ENCODE data around the gene PTPRN2. TPM values are rescaled to one million over a fixed set of nuclear protein-coding genes. Genes with fewer than 3 reads are reported as not detected.

The PTPRN2 gene
- total and polyA plus RNA-seq, 2 of the 13 experiments (the other 11 are each of a cell fraction or from before 2014, with no cell fraction given): 2.5 to 24.2 TPM

DNA sequence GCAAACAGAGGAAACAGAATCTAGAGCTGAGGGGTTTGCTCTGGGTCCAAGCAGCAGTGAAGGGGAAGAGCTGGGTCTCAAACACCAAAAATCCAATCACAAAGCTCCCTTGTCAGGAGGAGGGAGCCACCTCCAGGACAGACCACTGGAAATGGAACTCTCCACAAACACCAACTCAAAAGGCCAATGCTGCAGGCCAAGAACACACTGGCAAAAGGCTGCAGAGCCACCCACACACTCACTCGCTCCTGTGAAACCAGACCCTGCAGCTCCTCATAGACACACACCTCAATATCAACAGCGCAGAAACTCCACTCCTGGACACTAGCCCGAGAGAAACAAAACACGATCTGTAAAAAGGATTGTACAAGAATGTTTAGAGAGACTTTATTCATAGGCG is 213.5 kb downstream of the PTPRN2 start:
- peaks cover 0 to 2% of the 10 kb centered on the region in 2 experiments; a peak in 1 of 5 replicates for H3K27me3 ChIP-seq (ENCODE audit: control insufficient read depth in 1 of 2, insufficient read depth in 2 of 2, low read length in 2 of 2)
- H4K20me1 ChIP-seq (ENCODE audit: insufficient read depth, low read length): peaks cover 79% of the 10 kb centered on the region
- H3K9ac ChIP-seq (ENCODE audit: insufficient read depth, low read depth, low read length): no peak overlapping the region
- H2AFZ ChIP-seq (ENCODE audit: low read length): no peak overlapping the region
- H3K36me3 ChIP-seq (replicated peaks in 1 of 2; ENCODE audit: control insufficient read depth in 1 of 2, insufficient read depth in 2 of 2, low read length in 2 of 2): no peaks in the 10 kb centered on the region; a peak in 1 of 5 replicates
- no peaks in the 10 kb centered on the region for H3K79me2 ChIP-seq (ENCODE audit: insufficient read depth, low read length)
- in situ Hi-C loops (cut with HindIII; ENCODE audit: extremely low pct_ligation_motif_present, low pct_unique_long_range_greater_than_20kb): loop anchor here (25.0 kb wide), 1 partner anchor 312 kb away; no protein-coding TSS in a partner anchor
- ATAC-seq: no peak
- POLR2A ChIA-PET: no interaction called here
- DNase-seq (ENCODE audit: low spot score): no peak
- no peaks in the 10 kb centered on the region for H3K9me3 ChIP-seq (ENCODE audit: low read length)
- CTCF ChIA-PET (ENCODE audit: low intra/inter-chr PET ratio, low total read pairs): no interaction called here
- no peak for FAIRE-seq
- H3K4me3 ChIP-seq (replicated peaks in 1 of 3; ENCODE audit: insufficient read depth in 1 of 3, low read depth in 2 of 3, low read length in 3 of 3): no peak overlapping the region
- no peak overlapping the region for H3K4me2 ChIP-seq (ENCODE audit: low read depth, low read length)
- WGBS (ENCODE audit: low lambda C conversion rate): 60% methylated on average over 5 of the region's 5 CpGs
- no peak overlapping the region for H3K27ac ChIP-seq (ENCODE audit: extremely low read length, insufficient read depth, low read length)
- intact Hi-C loops (cut with micrococcal nuclease; ENCODE audit: unreplicated experiment): no loop called here
- H3K4me1 ChIP-seq (ENCODE audit: insufficient read depth, low read length): peaks cover 14% of the 10 kb centered on the region
- no TSS peak for BruUV-seq (replicated peaks)
- TF ChIP-seq SMAD3 (CRISPR knock-in tag; IDR thresholded peaks at IDR 0.05) (no peak), MEIS1 (CRISPR knock-in tag; IDR thresholded peaks at IDR 0.05; ENCODE audit: borderline replicate concordance) (no peak), ZNF773 (CRISPR knock-in tag; IDR thresholded peaks at IDR 0.05; ENCODE audit: borderline replicate concordance) (no peak), KDM3A (CRISPR knock-in tag; IDR thresholded peaks at IDR 0.05; ENCODE audit: low read depth) (no peak), XRCC5 (optimal IDR thresholded peaks at IDR 0.05; ENCODE audit: low read length) (no peak), ZSCAN22 (CRISPR knock-in tag; IDR thresholded peaks at IDR 0.05) (no peak), ZNF20 (CRISPR knock-in tag; IDR thresholded peaks at IDR 0.05) (no peak)
- TF ChIP-seq, protein P1, sequence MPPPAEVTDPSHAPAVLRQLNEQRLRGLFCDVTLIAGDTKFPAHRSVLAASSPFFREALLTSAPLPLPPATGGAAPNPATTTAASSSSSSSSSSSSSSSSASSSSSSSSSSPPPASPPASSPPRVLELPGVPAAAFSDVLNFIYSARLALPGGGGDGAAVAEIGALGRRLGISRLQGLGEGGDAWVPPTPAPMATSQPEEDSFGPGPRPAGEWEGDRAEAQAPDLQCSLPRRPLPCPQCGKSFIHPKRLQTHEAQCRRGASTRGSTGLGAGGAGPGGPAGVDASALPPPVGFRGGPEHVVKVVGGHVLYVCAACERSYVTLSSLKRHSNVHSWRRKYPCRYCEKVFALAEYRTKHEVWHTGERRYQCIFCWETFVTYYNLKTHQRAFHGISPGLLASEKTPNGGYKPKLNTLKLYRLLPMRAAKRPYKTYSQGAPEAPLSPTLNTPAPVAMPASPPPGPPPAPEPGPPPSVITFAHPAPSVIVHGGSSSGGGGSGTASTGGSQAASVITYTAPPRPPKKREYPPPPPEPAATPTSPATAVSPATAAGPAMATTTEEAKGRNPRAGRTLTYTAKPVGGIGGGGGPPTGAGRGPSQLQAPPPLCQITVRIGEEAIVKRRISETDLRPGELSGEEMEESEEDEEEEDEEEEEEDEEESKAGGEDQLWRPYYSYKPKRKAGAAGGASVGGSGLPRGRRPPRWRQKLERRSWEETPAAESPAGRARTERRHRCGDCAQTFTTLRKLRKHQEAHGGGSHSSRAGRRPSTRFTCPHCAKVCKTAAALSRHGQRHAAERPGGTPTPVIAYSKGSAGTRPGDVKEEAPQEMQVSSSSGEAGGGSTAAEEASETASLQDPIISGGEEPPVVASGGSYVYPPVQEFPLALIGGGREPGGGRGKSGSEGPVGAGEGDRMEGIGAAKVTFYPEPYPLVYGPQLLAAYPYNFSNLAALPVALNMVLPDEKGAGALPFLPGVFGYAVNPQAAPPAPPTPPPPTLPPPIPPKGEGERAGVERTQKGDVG (CRISPR knock-in tag; IDR thresholded peaks at IDR 0.05; ENCODE audit: borderline replicate concordance): no peak
- TF ChIP-seq, protein P2, sequence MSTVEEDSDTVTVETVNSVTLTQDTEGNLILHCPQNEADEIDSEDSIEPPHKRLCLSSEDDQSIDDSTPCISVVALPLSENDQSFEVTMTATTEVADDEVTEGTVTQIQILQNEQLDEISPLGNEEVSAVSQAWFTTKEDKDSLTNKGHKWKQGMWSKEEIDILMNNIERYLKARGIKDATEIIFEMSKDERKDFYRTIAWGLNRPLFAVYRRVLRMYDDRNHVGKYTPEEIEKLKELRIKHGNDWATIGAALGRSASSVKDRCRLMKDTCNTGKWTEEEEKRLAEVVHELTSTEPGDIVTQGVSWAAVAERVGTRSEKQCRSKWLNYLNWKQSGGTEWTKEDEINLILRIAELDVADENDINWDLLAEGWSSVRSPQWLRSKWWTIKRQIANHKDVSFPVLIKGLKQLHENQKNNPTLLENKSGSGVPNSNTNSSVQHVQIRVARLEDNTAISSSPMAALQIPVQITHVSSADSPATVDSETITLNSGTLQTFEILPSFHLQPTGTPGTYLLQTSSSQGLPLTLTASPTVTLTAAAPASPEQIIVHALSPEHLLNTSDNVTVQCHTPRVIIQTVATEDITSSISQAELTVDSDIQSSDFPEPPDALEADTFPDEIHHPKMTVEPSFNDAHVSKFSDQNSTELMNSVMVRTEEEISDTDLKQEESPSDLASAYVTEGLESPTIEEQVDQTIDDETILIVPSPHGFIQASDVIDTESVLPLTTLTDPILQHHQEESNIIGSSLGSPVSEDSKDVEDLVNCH (CRISPR knock-in tag; IDR thresholded peaks at IDR 0.05): no peak
- TF ChIP-seq, protein P3, sequence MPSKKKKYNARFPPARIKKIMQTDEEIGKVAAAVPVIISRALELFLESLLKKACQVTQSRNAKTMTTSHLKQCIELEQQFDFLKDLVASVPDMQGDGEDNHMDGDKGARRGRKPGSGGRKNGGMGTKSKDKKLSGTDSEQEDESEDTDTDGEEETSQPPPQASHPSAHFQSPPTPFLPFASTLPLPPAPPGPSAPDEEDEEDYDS (CRISPR knock-in tag; IDR thresholded peaks at IDR 0.05): no peak
- TF ChIP-seq, protein P4, sequence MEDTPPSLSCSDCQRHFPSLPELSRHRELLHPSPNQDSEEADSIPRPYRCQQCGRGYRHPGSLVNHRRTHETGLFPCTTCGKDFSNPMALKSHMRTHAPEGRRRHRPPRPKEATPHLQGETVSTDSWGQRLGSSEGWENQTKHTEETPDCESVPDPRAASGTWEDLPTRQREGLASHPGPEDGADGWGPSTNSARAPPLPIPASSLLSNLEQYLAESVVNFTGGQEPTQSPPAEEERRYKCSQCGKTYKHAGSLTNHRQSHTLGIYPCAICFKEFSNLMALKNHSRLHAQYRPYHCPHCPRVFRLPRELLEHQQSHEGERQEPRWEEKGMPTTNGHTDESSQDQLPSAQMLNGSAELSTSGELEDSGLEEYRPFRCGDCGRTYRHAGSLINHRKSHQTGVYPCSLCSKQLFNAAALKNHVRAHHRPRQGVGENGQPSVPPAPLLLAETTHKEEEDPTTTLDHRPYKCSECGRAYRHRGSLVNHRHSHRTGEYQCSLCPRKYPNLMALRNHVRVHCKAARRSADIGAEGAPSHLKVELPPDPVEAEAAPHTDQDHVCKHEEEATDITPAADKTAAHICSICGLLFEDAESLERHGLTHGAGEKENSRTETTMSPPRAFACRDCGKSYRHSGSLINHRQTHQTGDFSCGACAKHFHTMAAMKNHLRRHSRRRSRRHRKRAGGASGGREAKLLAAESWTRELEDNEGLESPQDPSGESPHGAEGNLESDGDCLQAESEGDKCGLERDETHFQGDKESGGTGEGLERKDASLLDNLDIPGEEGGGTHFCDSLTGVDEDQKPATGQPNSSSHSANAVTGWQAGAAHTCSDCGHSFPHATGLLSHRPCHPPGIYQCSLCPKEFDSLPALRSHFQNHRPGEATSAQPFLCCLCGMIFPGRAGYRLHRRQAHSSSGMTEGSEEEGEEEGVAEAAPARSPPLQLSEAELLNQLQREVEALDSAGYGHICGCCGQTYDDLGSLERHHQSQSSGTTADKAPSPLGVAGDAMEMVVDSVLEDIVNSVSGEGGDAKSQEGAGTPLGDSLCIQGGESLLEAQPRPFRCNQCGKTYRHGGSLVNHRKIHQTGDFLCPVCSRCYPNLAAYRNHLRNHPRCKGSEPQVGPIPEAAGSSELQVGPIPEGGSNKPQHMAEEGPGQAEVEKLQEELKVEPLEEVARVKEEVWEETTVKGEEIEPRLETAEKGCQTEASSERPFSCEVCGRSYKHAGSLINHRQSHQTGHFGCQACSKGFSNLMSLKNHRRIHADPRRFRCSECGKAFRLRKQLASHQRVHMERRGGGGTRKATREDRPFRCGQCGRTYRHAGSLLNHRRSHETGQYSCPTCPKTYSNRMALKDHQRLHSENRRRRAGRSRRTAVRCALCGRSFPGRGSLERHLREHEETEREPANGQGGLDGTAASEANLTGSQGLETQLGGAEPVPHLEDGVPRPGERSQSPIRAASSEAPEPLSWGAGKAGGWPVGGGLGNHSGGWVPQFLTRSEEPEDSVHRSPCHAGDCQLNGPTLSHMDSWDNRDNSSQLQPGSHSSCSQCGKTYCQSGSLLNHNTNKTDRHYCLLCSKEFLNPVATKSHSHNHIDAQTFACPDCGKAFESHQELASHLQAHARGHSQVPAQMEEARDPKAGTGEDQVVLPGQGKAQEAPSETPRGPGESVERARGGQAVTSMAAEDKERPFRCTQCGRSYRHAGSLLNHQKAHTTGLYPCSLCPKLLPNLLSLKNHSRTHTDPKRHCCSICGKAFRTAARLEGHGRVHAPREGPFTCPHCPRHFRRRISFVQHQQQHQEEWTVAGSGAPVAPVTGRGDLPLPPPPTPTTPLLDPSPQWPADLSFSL (CRISPR knock-in tag; IDR thresholded peaks at IDR 0.05): no peak
